SK-N-SH (cell line): Measurements from ENCODE around the gene FGGY. TPM values are rescaled to one million over a fixed set of nuclear protein-coding genes. Genes with fewer than 3 reads are reported as not detected.

ENCODE experiments used
- CTCF ChIA-PET: fragments of 300-600, 350-600 bp; formaldehyde crosslinking; extraction: SDS; loops from one replicate; lab custom pipeline; 2021; lab: Yijun Ruan, JAX
- POLR2A ChIA-PET: fragments of 350-600 bp; sonication (Branson Sonifier 250); formaldehyde crosslinking; extraction: SDS; loops from one replicate; lab custom pipeline; 2020; ENCODE audit warnings: antibody characterized with exemption, inconsistent platforms; lab: Yijun Ruan, JAX
- DNase-seq: peaks from one replicate; pipeline ENCODE4 v3.0.0; 2012
- H2AFZ ChIP-seq: fragments of 200-600 bp; sonication (generic); 2 replicates; pipeline ENCODE4 v1.8.1; 2016; ENCODE audit warnings: antibody characterized with exemption, mild to moderate bottlenecking, low read depth
- H3F3A ChIP-seq: fragments of 200-600 bp; sonication (generic); replicated peaks from 2 replicates; pipeline ENCODE3; 2016; ENCODE audit warnings: antibody characterized with exemption, mild to moderate bottlenecking; ENCODE audit not compliant: insufficient read depth
- H3K27ac ChIP-seq, 2 experiments: fragments of 200-500 bp in 1 of 2; fragments of 200-600 bp in 1 of 2; sonication (Bioruptor generic) in 1 of 2; sonication (generic), shearing (Covaris generic) in 1 of 2; 2 replicates each; pipeline versions ENCODE4 v1.5.1 to v1.6.1; 2014 to 2016; ENCODE audit warnings: low read depth in 2 of 2, inconsistent platforms in 1 of 2, low read length in 1 of 2, mild to moderate bottlenecking in 1 of 2, mixed read lengths in 1 of 2
- H3K27me3 ChIP-seq: fragments of 200-600 bp; sonication (generic), shearing (Covaris generic); 2 replicates; pipeline ENCODE4 v1.6.1; 2016; ENCODE audit warnings: mixed run types; ENCODE audit not compliant: insufficient read depth
- H3K36me3 ChIP-seq, 2 experiments: fragments of 200-500 bp in 1 of 2; fragments of 200-600 bp in 1 of 2; sonication (Bioruptor generic) in 1 of 2; sonication (generic) in 1 of 2; replicated peaks in 1 of 2; 2 replicates each; pipeline versions ENCODE3 to v1.5.1; 2014 to 2016; ENCODE audit warnings: low read length in 1 of 2, mild to moderate bottlenecking in 1 of 2; ENCODE audit not compliant: insufficient read depth in 2 of 2, control insufficient read depth in 1 of 2
- H3K4me1 ChIP-seq, 2 experiments: fragments of 200-500 bp in 1 of 2; fragments of 200-600 bp in 1 of 2; sonication (Bioruptor generic) in 1 of 2; sonication (generic), shearing (Covaris generic) in 1 of 2; 2 replicates each; pipeline versions ENCODE4 v1.5.1 to v1.6.1; 2014 to 2016; ENCODE audit warnings: low read depth in 1 of 2, low read length in 1 of 2, mixed run types in 1 of 2; ENCODE audit not compliant: insufficient read depth in 2 of 2, control insufficient read depth in 1 of 2
- H3K4me2 ChIP-seq: fragments of 200-600 bp; sonication (generic), shearing (Covaris generic); 2 replicates; pipeline ENCODE4 v1.6.1; 2017; ENCODE audit warnings: mixed run types
- H3K4me3 ChIP-seq, 2 experiments: fragments of 200-500 bp in 1 of 2; fragments of 200-600 bp in 1 of 2; sonication (Bioruptor generic) in 1 of 2; sonication (generic), shearing (Covaris generic) in 1 of 2; 2 replicates each; pipeline versions ENCODE4 v1.5.1 to v1.8.1; 2014 to 2016; ENCODE audit warnings: low read depth in 2 of 2, inconsistent platforms in 1 of 2, low read length in 1 of 2, mild to moderate bottlenecking in 1 of 2, mixed read lengths in 1 of 2, moderate library complexity in 1 of 2
- H3K79me2 ChIP-seq: fragments of 200-600 bp; sonication (generic); 2 replicates; pipeline ENCODE4 v1.8.1; 2017; ENCODE audit warnings: mild to moderate bottlenecking; ENCODE audit not compliant: insufficient read depth
- H3K9ac ChIP-seq: fragments of 200-600 bp; sonication (generic); 2 replicates; pipeline ENCODE4 v1.6.1; 2017; ENCODE audit warnings: mixed run types
- H3K9me2 ChIP-seq: fragments of 200-600 bp; sonication (generic); 2 replicates; pipeline ENCODE4 v1.6.1; 2017; ENCODE audit warnings: mixed run types
- H3K9me3 ChIP-seq: fragments of 200-600 bp; sonication (generic); 2 replicates; pipeline ENCODE4 v1.6.1; 2017; ENCODE audit warnings: mixed run types, mild to moderate bottlenecking, moderate library complexity
- H4K20me1 ChIP-seq: fragments of 200-600 bp; sonication (generic); 2 replicates; pipeline ENCODE4 v1.6.1; 2017; ENCODE audit warnings: mild to moderate bottlenecking, mixed run types; ENCODE audit not compliant: insufficient read depth
- CTCF ChIP-seq: fragments of 200-600 bp; sonication (generic); IDR thresholded peaks from 2 replicates; pipeline ENCODE4 v1.6.1; 2017; ENCODE audit warnings: antibody characterized with exemption, mild to moderate bottlenecking, moderate library complexity
- EP300 ChIP-seq, 2 experiments: IDR thresholded peaks; 2 replicates each; pipeline versions ENCODE4 v1.4.0 to v1.6.1; 2012; ENCODE audit warnings: borderline replicate concordance in 1 of 2, low read depth in 1 of 2, low read length in 1 of 2
- EZH2phosphoT487 ChIP-seq: fragments of 200-600 bp; sonication (generic); IDR thresholded peaks from 2 replicates; pipeline ENCODE4 v1.6.1; 2017; ENCODE audit warnings: low read depth, mixed run types, mild to moderate bottlenecking, antibody characterized with exemption, moderate library complexity, borderline replicate concordance
- FOSL2 ChIP-seq: IDR thresholded peaks from 2 replicates; pipeline ENCODE4 v1.4.0; 2012; ENCODE audit warnings: low read depth, mild to moderate bottlenecking, moderate library complexity, borderline replicate concordance
- GABPA ChIP-seq: IDR thresholded peaks from 2 replicates; pipeline ENCODE4 v1.4.0; 2012; ENCODE audit warnings: low read depth, mild to moderate bottlenecking
- GATA2 ChIP-seq: sonication (generic); formaldehyde crosslinking; IDR thresholded peaks from 2 replicates; pipeline ENCODE4 v1.5.0; 2020; ENCODE audit warnings: mild to moderate bottlenecking, missing genetic modification reagents
- IRF3 ChIP-seq: fragments of 150-350 bp; IDR thresholded peaks from 2 replicates; pipeline ENCODE4 v1.6.1; 2016; ENCODE audit warnings: mild to moderate bottlenecking, low read depth, low read length
- MAX ChIP-seq: IDR thresholded peaks from 2 replicates; pipeline ENCODE4 v1.4.0; 2012; ENCODE audit warnings: low read depth
- MXI1 ChIP-seq: IDR thresholded peaks from 2 replicates; pipeline ENCODE4 v1.6.1; 2012; ENCODE audit warnings: mild to moderate bottlenecking, low read depth, low read length, improper control_type of control experiment
- NFIC ChIP-seq: IDR thresholded peaks from 2 replicates; pipeline ENCODE4 v1.4.0; 2012; ENCODE audit warnings: borderline replicate concordance
- NRF1 ChIP-seq: IDR thresholded peaks from 2 replicates; pipeline ENCODE4 v1.6.1; 2012; ENCODE audit warnings: low read depth, mild to moderate bottlenecking, low read length
- PBX3 ChIP-seq: IDR thresholded peaks from 2 replicates; pipeline ENCODE4; 2012
- POLR2AphosphoS5 ChIP-seq: IDR thresholded peaks from 2 replicates; pipeline ENCODE4 v1.6.1; 2012; ENCODE audit warnings: low read depth, low read length
- RAD21 ChIP-seq: IDR thresholded peaks from 2 replicates; pipeline ENCODE4 v1.6.1; 2012; ENCODE audit warnings: mild to moderate bottlenecking, low read length
- RFX5 ChIP-seq: IDR thresholded peaks from 2 replicates; pipeline ENCODE4 v1.6.1; 2012; ENCODE audit warnings: mild to moderate bottlenecking, improper control_type of control experiment, low read length
- TAF1 ChIP-seq: IDR thresholded peaks from 2 replicates; pipeline ENCODE4 v1.6.1; 2012; ENCODE audit warnings: low read depth, mild to moderate bottlenecking, low read length, moderate library complexity, borderline replicate concordance
- USF2 ChIP-seq: fragments of 150-350 bp; IDR thresholded peaks from 2 replicates; pipeline ENCODE4 v1.6.1; 2017; ENCODE audit warnings: antibody characterized with exemption, low read length, low read depth, borderline replicate concordance
- YY1 ChIP-seq: IDR thresholded peaks from 2 replicates; pipeline ENCODE4 v1.4.0; 2012; ENCODE audit warnings: low read depth, mild to moderate bottlenecking
- WGBS: methylation state at CpG from one replicate; pipeline ENCODE4 v1.1.6; 2017; ENCODE audit warnings: low lambda C conversion rate; 5-methylcytosine and 5-hydroxymethylcytosine counted together
- polyA plus RNA-seq, 3 experiments: library from polyadenylated mRNA; depleted of rRNA; stranded (reverse); fragments of >200 nt; gene quantifications; 2 replicates each; pipeline ENCODE4 v1.2.3, GENCODE V29; 2012

FGGY gene
- polyA plus RNA-seq, 1 of the 3 experiments (the other 2 are of a cell fraction) = 10.3 TPM

GRCh38 chr1:59686170-59686569, 389.3 kb downstream of the FGGY start (continued):
- TF ChIP-seq RFX5 = no peak

DNA sequence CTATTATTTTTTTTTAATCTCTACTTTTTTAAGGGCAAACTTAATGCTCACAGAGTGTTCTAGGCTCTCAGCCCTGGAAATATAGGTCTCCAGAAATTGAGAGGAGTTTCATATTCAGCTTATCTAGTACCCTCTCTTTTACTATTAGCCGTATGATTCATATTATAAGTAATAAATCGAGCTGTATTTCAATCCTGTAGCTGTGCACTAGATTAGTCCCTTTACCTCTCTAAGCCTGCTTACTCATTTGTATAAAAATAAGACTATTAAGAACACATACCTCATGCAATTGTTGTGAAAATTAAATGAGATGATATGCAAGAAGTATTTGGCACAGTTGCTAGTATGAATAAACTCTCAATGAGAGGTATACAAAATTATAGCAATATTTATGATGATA, 389.7 kb downstream of the FGGY start:
- no peaks in the 10 kb centered on the region for H3K9me2 ChIP-seq
- TF ChIP-seq POLR2AphosphoS5 (no peak), FOSL2 (no peak), RAD21 (no peak), TAF1 (no peak), EP300 (IDR thresholded peaks at IDR 0.05; ENCODE audit: borderline replicate concordance in 1 of 2, low read depth in 1 of 2, low read length in 1 of 2) (no peak), NFIC (no peak), IRF3 (no peak), USF2 (no peak), MXI1 (no peak), YY1 (no peak), NRF1 (no peak), RFX5 (no peak), MAX (no peak), PBX3 (no peak), GABPA (no peak), CTCF (no peak), EZH2phosphoT487 (no peak), GATA2 (CRISPR knock-in tag) (no peak)
- no peaks in the 10 kb centered on the region for H3K36me3 ChIP-seq
- H2AFZ ChIP-seq = no peak overlapping the region
- WGBS = 78% methylated on average over 2 of the region's 2 CpGs
- H3K4me1 ChIP-seq = peaks cover 0 to 4% of the 10 kb centered on the region in 2 experiments; a peak in 2 of 4 replicates
- H3K79me2 ChIP-seq = no peaks in the 10 kb centered on the region
- no peaks in the 10 kb centered on the region for H3K9me3 ChIP-seq
- no peaks in the 10 kb centered on the region for H3K27me3 ChIP-seq
- no peak overlapping the region for H3K4me3 ChIP-seq
- H3F3A ChIP-seq = no peaks in the 10 kb centered on the region
- ChIA-PET CTCF (interaction anchor here (0.6 to 7.4 kb wide), 3 partner anchors 13 to 396 kb away, joined by 3 to 38 read pairs (median 3); no protein-coding TSS in a partner anchor), POLR2A (no interaction called here)
- no peak overlapping the region for H3K9ac ChIP-seq
- no peaks in the 10 kb centered on the region for H4K20me1 ChIP-seq
- no peak for DNase-seq
- H3K27ac ChIP-seq = no peak overlapping the region
- H3K4me2 ChIP-seq = no peak overlapping the region
